Psoas muscle (tissue), 8 donors: ENCODE results near the gene SPATA6L. TPM values are rescaled to one million over a fixed set of nuclear protein-coding genes. Genes with fewer than 3 reads are reported as not detected.

Experiments
- ATAC-seq, 4 donors: fragments of 200-7000 bp; cut with Tn5 transposase; one replicate each; pipeline ENCODE4 v1.9.1; 2020; ENCODE audit warnings: moderate library complexity in 3 of 4, mild to moderate bottlenecking in 2 of 4
- DNase-seq, 2 donors: peaks; one replicate each; pipeline ENCODE4 v3.0.0-alpha.2; 2020
- H3K27ac ChIP-seq: fragments of 200-600 bp; one replicate; pipeline ENCODE4 v1.8.0; 2022
- H3K27me3 ChIP-seq, 3 donors: fragments of 200-600 bp in 1 of 3; one replicate each; pipeline versions ENCODE4 v1.6.1 to v1.8.0; 2013 to 2022; ENCODE audit warnings: low read length in 2 of 3, mild to moderate bottlenecking in 2 of 3, moderate library complexity in 1 of 3; ENCODE audit not compliant: insufficient read depth in 3 of 3
- H3K36me3 ChIP-seq, 2 donors: fragments of 200-600 bp in 1 of 2; one replicate each; pipeline versions ENCODE4 v1.6.1 to v1.8.0; 2013 to 2022; ENCODE audit warnings: low read depth in 1 of 2, mild to moderate bottlenecking in 1 of 2, moderate library complexity in 1 of 2; ENCODE audit not compliant: insufficient read depth in 1 of 2
- H3K4me1 ChIP-seq: fragments of 200-600 bp; one replicate; pipeline ENCODE4 v1.8.0; 2022
- H3K4me3 ChIP-seq: fragments of 200-600 bp; one replicate; pipeline ENCODE4 v1.8.0; 2022; ENCODE audit warnings: mild to moderate bottlenecking
- H3K9me3 ChIP-seq: fragments of 200-600 bp; one replicate; pipeline ENCODE4 v1.8.0; 2022
- WGBS, 3 donors: extraction: QIAGEN DNeasy Blood & Tissue Kit; methylation state at CpG; one replicate each; pipeline versions ENCODE4 v1.1.6 to v1.1.7; 2013; 5-methylcytosine and 5-hydroxymethylcytosine counted together
- intact Hi-C, 2 donors: fragments of 100-400 bp; cut with DNase I; formaldehyde crosslinking; loops; one replicate each; pipeline versions ENCODE4 v1.11.0 to v1.14.2; 2022
- polyA plus RNA-seq, 3 donors: library from polyadenylated mRNA; stranded (reverse); fragments of 200-250 nt; gene quantifications; one replicate each; pipeline ENCODE4 v1.2.3, GENCODE V29; 2013
- total RNA-seq, 4 donors: library from RNA; stranded (reverse); fragmentation: NEBNext Ultra II Directional in 2 of 4; extraction: Animal tissue kit (Norgen Biotek cat#: 25700) in 2 of 4; gene quantifications; one replicate each; pipeline versions ENCODE4 v1.2.1 to v1.2.4, GENCODE V29; 2021 to 2023
- TF ChIP-seq, protein P1 (sequence below): fragments of 200-600 bp; IDR thresholded peaks from one replicate; pipeline ENCODE4 v1.8.0; 2022; ENCODE audit warnings: antibody characterized with exemption
- donor health status: healthy with polysubstance abuse.
- donor health status: DM: no; HTN: no; CAD: no; lungs with moderate emphysema.
- donor health status: Bipolar disorder and iron deficiency.
- donor health status: healthy.
- donor health status: DM: yes; HTN: yes; CAD: no.
- donor health status: DM: no; HTN: no; CAD: no.
- donor health status: DM: no; HTN: no; CAD: no.
- donor health status: DM: yes; HTN: yes; CAD: no.

SPATA6L gene
- total and polyA plus RNA-seq, 7 donors, result 0.09 to 0.79 (median 0.22) TPM

DNA sequence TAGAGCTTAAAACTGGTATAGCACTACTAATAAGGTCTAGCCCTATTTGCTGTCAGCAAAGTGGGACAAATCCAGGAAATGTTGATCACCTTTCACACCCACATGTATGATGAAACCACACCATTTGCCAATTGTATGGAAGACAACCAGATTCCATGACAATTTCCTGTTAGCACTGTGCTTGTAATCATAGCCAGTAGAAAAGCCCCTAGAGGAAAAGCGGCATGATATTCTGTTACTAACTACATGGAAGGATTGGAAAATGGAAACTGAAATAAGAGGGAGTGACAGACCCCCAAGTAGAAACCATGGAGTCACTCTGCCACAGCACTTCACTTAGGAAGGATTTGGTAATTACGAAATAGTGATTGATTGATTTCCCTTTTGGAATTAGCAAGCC lies 923 bp downstream of the SPATA6L start:
- H3K4me3 ChIP-seq, result peak overlapping the region; percentile 63
- DNase-seq (no peak), ATAC-seq (no peak)
- no peak overlapping the region for H3K27ac ChIP-seq
- H3K9me3 ChIP-seq, result no peaks in the 10 kb centered on the region
- intact Hi-C loops, result loop anchor here in 1 of 2 donors (5.0 to 10.0 kb wide), 3 partner anchors 77 to 959 kb away; partner anchors contain the start of genes AK3, JAK2 and RIC1
- WGBS, 3 donors, result 72 to 82% (median 77%) methylated on average over 2 of the region's 2 CpGs
- TF ChIP-seq, protein P1, sequence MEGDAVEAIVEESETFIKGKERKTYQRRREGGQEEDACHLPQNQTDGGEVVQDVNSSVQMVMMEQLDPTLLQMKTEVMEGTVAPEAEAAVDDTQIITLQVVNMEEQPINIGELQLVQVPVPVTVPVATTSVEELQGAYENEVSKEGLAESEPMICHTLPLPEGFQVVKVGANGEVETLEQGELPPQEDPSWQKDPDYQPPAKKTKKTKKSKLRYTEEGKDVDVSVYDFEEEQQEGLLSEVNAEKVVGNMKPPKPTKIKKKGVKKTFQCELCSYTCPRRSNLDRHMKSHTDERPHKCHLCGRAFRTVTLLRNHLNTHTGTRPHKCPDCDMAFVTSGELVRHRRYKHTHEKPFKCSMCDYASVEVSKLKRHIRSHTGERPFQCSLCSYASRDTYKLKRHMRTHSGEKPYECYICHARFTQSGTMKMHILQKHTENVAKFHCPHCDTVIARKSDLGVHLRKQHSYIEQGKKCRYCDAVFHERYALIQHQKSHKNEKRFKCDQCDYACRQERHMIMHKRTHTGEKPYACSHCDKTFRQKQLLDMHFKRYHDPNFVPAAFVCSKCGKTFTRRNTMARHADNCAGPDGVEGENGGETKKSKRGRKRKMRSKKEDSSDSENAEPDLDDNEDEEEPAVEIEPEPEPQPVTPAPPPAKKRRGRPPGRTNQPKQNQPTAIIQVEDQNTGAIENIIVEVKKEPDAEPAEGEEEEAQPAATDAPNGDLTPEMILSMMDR, result no peak
- peaks cover 24% of the 10 kb centered on the region for H3K4me1 ChIP-seq
- H3K36me3 ChIP-seq, result no peaks in the 10 kb centered on the region
- no peaks in the 10 kb centered on the region for H3K27me3 ChIP-seq

DNA sequence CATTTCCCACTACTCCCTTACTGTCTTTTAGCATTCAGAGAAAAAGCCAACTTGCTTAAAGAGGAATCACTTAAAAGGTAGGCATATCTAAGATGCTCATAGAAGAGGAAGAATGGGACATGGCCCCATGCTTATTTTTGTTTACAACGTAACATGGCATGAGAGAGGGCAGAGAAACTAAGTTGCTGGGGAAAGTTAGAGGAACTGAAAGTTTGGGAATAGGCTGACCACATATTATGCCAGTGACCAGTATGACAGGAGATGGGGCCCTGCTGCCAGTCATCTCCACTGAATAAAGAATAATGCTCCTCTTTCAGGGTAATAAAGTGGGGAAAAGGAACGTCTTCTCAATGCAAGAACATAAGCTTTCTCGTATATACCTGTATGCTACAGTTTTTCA lies 2.3 kb downstream of the SPATA6L start:
- TF ChIP-seq, protein P1, result no peak
- WGBS, 3 donors, result 90 to 94% (median 92%) methylated on average over 3 of the region's 3 CpGs
- intact Hi-C loops, result loop anchor here in 1 of 2 donors (10.0 kb wide), 2 partner anchors 321 to 961 kb away; partner anchors contain the start of genes JAK2 and RIC1
- H3K4me1 ChIP-seq, result peaks cover 24% of the 10 kb centered on the region
- H3K27me3 ChIP-seq, result no peaks in the 10 kb centered on the region
- no peaks in the 10 kb centered on the region for H3K36me3 ChIP-seq
- no peak overlapping the region for H3K4me3 ChIP-seq
- DNase-seq (no peak), ATAC-seq (no peak)
- H3K27ac ChIP-seq, result no peak overlapping the region
- no peaks in the 10 kb centered on the region for H3K9me3 ChIP-seq

DNA sequence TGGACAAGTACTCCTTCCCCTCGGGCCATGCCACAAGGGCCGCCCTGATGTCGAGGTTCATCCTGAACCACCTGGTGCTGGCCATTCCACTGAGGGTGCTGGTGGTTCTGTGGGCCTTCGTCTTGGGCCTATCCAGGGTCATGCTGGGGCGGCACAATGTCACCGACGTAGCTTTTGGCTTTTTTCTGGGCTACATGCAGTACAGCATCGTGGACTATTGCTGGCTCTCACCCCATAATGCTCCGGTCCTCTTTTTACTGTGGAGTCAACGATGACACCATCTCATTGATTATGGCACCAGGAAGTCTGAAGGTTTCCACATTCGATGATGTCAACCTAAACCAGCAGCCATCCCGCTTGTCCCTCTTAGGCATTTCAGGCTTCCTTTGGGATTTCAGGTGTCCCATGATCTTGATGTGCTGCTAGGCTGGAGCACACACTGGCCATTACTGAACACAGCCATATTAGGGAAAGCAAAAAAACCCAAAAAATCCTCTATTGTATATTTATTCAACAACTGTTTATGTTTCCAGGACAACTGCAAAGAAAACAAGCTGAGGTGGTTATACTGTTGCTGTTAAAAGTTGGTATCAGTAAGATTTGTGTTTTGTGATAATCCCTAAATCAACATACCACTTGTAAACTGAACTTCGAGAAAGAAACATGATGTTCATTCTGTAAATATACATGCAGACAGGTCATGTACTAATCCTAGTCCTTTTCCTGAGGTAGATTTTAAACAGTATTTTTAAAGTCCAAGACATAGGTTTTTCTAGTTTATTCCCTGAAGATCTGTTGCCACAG lies 3.1 kb downstream of the SPATA6L start:
- intact Hi-C loops, result loop anchor here in 1 of 2 donors (10.0 kb wide), 2 partner anchors 322 to 962 kb away; partner anchors contain the start of genes JAK2 and RIC1
- Histone ChIP-seq H3K4me3 (peak overlapping the region; percentile 69), H3K27me3 (no peaks in the 10 kb centered on the region), H3K4me1 (peaks cover 24% of the 10 kb centered on the region), H3K9me3 (no peaks in the 10 kb centered on the region), H3K36me3 (no peaks in the 10 kb centered on the region), H3K27ac (peak overlapping the region; percentile 60)
- TF ChIP-seq, protein P1, result no peak
- DNase-seq, result no peak
- WGBS, 3 donors, result 57 to 69% (median 62%) methylated on average over 13 of the region's 13 CpGs
- peak in 1 of 4 donors; percentile 4 for ATAC-seq

DNA sequence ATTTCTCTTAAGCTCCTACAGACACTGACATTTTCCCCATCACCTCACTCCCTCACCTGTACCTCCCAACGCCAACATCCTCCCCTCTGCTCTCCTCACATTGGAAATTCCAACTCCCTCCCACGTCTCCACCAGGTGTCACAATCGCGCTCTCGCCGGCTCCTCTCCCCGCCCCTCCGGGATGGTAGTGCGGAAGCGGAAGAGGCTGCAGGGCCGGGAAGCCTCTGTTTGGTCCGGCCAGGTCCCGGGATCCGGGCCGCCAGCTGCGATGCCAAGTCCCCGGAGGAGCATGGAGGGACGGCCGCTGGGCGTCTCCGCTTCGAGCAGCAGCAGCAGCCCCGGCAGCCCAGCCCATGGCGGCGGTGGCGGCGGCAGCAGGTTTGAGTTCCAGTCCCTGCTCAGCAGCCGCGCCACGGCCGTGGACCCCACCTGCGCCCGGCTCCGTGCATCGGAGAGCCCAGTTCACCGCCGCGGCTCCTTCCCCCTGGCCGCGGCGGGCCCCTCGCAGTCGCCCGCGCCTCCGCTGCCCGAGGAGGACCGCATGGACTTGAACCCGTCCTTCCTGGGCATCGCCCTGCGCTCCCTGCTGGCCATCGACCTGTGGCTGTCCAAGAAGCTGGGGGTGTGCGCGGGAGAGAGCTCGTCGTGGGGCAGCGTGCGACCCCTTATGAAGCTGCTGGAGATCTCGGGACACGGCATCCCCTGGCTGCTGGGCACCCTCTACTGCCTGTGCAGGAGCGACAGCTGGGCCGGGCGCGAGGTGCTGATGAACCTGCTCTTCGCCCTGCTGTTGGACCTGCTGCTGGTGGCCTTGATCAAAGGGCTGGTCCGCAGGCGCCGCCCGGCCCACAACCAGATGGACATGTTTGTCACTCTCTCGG lies 3.9 kb downstream of the SPATA6L start, which contains the start of gene PLPP6:
PLPP6 (plus strand) TSS at position 187 of the 881 bp plus-strand sequence; CDS start at position 269, 82 bp downstream.
- DNase-seq (peak; percentile 87 to 94), ATAC-seq (peak; percentile 96 to 98 (median 97))
- Histone ChIP-seq H3K27me3 (no peaks in the 10 kb centered on the region), H3K36me3 (no peaks in the 10 kb centered on the region), H3K9me3 (no peaks in the 10 kb centered on the region), H3K4me1 (peaks cover 24% of the 10 kb centered on the region), H3K4me3 (peak within 1 kb of the TSS; percentile 69), H3K27ac (peak within 1 kb of the TSS; percentile 60)
- 2 to 5% (median 4%) methylated on average over 50 to 70 of the region's 70 CpGs for WGBS, 3 donors
- intact Hi-C loops, result loop anchor here in 1 of 2 donors (10.0 kb wide), 2 partner anchors 322 to 962 kb away; partner anchors contain the start of genes JAK2 and RIC1
- TF ChIP-seq, protein P1, result peak; percentile 50
